HG02759 (cell line): ENCODE data around the gene ADAM23.

Experiments used
- ATAC-seq: cut with Tn5 transposase; IDR thresholded peaks from one replicate; pipeline ENCODE4 v1.9.1; 2021; ENCODE audit warnings: mild to moderate bottlenecking, moderate library complexity; ENCODE audit not compliant: unreplicated experiment

Gene ADAM23

GRCh38 chr2:206488623-206489022 is 45.3 kb downstream of the ADAM23 start:
- no peak for ATAC-seq

- ATAC-seq: no peak
These were observed 50.7 kb downstream of the ADAM23 start for GRCh38 chr2:206494061-206494460.

GRCh38 chr2:206502729-206503128 is 59.4 kb downstream of the ADAM23 start:
- ATAC-seq: no peak

GRCh38 chr2:206511283-206511682 is 68.0 kb downstream of the ADAM23 start:
- no peak for ATAC-seq

GRCh38 chr2:206512999-206513398 is 69.7 kb downstream of the ADAM23 start:
- ATAC-seq: no peak

GRCh38 chr2:206515580-206515979 is 72.2 kb downstream of the ADAM23 start:
- ATAC-seq: no peak

- no peak for ATAC-seq
These were observed 75.7 kb downstream of the ADAM23 start for GRCh38 chr2:206518997-206519396.

GRCh38 chr2:206520450-206520849 is 77.1 kb downstream of the ADAM23 start:
- no peak for ATAC-seq

- no peak for ATAC-seq
These were observed 77.8 kb downstream of the ADAM23 start for GRCh38 chr2:206521115-206521514.

- no peak for ATAC-seq
These were observed 78.3 kb downstream of the ADAM23 start for GRCh38 chr2:206521612-206522011.

GRCh38 chr2:206526416-206526815 is 83.1 kb downstream of the ADAM23 start:
- no peak for ATAC-seq

GRCh38 chr2:206527153-206527552 is 83.8 kb downstream of the ADAM23 start:
- no peak for ATAC-seq

- ATAC-seq: no peak
These were observed 87.4 kb downstream of the ADAM23 start for GRCh38 chr2:206530727-206531126.

- no peak for ATAC-seq
These were observed 88.7 kb downstream of the ADAM23 start for GRCh38 chr2:206531996-206532543.

GRCh38 chr2:206533977-206534376 is 90.6 kb downstream of the ADAM23 start:
- ATAC-seq: no peak

- ATAC-seq: no peak
These were observed 92.1 kb downstream of the ADAM23 start for GRCh38 chr2:206535260-206535986.

- no peak for ATAC-seq
These were observed 97.4 kb downstream of the ADAM23 start for GRCh38 chr2:206540757-206541156.

GRCh38 chr2:206543073-206543472 is 99.7 kb downstream of the ADAM23 start:
- ATAC-seq: no peak

GRCh38 chr2:206548383-206548782 is 105.1 kb downstream of the ADAM23 start:
- no peak for ATAC-seq

- ATAC-seq: no peak
These were observed 112.4 kb downstream of the ADAM23 start for GRCh38 chr2:206555721-206556120.

- no peak for ATAC-seq
These were observed 113.1 kb downstream of the ADAM23 start for GRCh38 chr2:206556357-206556949.

- no peak for ATAC-seq
These were observed 114.0 kb downstream of the ADAM23 start for GRCh38 chr2:206557321-206557720.
